ENCODE data around the gene PLEKHG1. TPM values are rescaled to one million over a fixed set of nuclear protein-coding genes. Genes with fewer than 3 reads are reported as not detected.

The PLEKHG1 gene
- total RNA-seq, 2 experiments from 2014 or later: 5.0 to 6.7 TPM

GRCh38 chr6:150592377-150592995, 7.2 kb upstream of the PLEKHG1 start:
- Mint-ChIP-seq H3K4me3 (no peak overlapping the region), H3K36me3 (no peaks in the 10 kb centered on the region), H3K27ac (no peak overlapping the region), H3K9me3 (no peaks in the 10 kb centered on the region), H3K27me3 (peaks cover 21% of the 10 kb centered on the region), H3K4me1 (ENCODE audit: low read depth) (no peaks in the 10 kb centered on the region)
- DNase-seq: no peak
- POLR2A ChIA-PET: no interaction called here
- intact Hi-C loops (cut with micrococcal nuclease): no loop called here
- CTCF ChIA-PET: interaction anchor here (0.9 kb wide), 1 partner anchor 8 kb away, joined by 3 read pairs; no protein-coding TSS in a partner anchor

GRCh38 chr6:150593119-150593518, 6.6 kb upstream of the PLEKHG1 start:
- Mint-ChIP-seq H3K36me3 (no peaks in the 10 kb centered on the region), H3K27ac (no peak overlapping the region), H3K4me3 (no peak overlapping the region), H3K27me3 (peaks cover 25% of the 10 kb centered on the region), H3K9me3 (no peaks in the 10 kb centered on the region), H3K4me1 (ENCODE audit: low read depth) (no peaks in the 10 kb centered on the region)
- no peak for DNase-seq
- ChIA-PET POLR2A (no interaction called here), CTCF (no interaction called here)
- intact Hi-C loops (cut with micrococcal nuclease): no loop called here

- ChIA-PET CTCF (interaction anchor here (0.9 kb wide), 1 partner anchor 221 kb away, joined by 3 read pairs; no protein-coding TSS in a partner anchor), POLR2A (no interaction called here)
- Mint-ChIP-seq H3K36me3 (no peaks in the 10 kb centered on the region), H3K27me3 (peaks cover 40% of the 10 kb centered on the region), H3K4me1 (ENCODE audit: low read depth) (peaks cover 17% of the 10 kb centered on the region), H3K9me3 (no peaks in the 10 kb centered on the region), H3K27ac (no peak overlapping the region), H3K4me3 (no peak overlapping the region)
- no peak for DNase-seq
- intact Hi-C loops (cut with micrococcal nuclease): loop anchor here (5.0 kb wide), 1 partner anchor 271 kb away; the partner anchor contains the start of gene MTHFD1L
These were observed 3.2 kb upstream of the PLEKHG1 start for GRCh38 chr6:150596439-150596838.

GRCh38 chr6:150598401-150598800, 1.3 kb upstream of the PLEKHG1 start:
- no peaks in the 10 kb centered on the region for H3K36me3 Mint-ChIP-seq
- no peak overlapping the region for H3K4me3 Mint-ChIP-seq
- no peak overlapping the region for H3K27ac Mint-ChIP-seq
- ChIA-PET CTCF (interaction anchor here (0.6 to 2.1 kb wide), 4 partner anchors 143 to 219 kb away, joined by 3 to 10 read pairs (median 4); no protein-coding TSS in a partner anchor), POLR2A (no interaction called here)
- peaks cover 46% of the 10 kb centered on the region for H3K27me3 Mint-ChIP-seq
- peaks cover 19% of the 10 kb centered on the region for H3K4me1 Mint-ChIP-seq (ENCODE audit: low read depth)
- no peaks in the 10 kb centered on the region for H3K9me3 Mint-ChIP-seq
- DNase-seq: no peak
- intact Hi-C loops (cut with micrococcal nuclease): loop anchor here (5.0 kb wide), 1 partner anchor 269 kb away; the partner anchor contains the start of gene MTHFD1L

- CTCF ChIA-PET: interaction anchor here (0.8 to 2.1 kb wide), 5 partner anchors 34 to 219 kb away, joined by 3 to 10 read pairs (median 3); no protein-coding TSS in a partner anchor
- intact Hi-C loops (cut with micrococcal nuclease): loop anchor here (1.0 to 5.0 kb wide), 2 partner anchors 33 to 268 kb away; partner anchors contain the start of gene MTHFD1L
- Mint-ChIP-seq H3K27me3 (peaks cover 46% of the 10 kb centered on the region), H3K36me3 (no peaks in the 10 kb centered on the region), H3K27ac (peak overlapping the region; percentile 79), H3K4me1 (ENCODE audit: low read depth) (peaks cover 19% of the 10 kb centered on the region), H3K9me3 (no peaks in the 10 kb centered on the region), H3K4me3 (peak overlapping the region; percentile 76)
- POLR2A ChIA-PET: interaction anchor here (1.0 kb wide), 2 partner anchors 34 to 87 kb away, joined by 4 read pairs; no protein-coding TSS in a partner anchor
- DNase-seq: no peak
These were observed 857 bp upstream of the PLEKHG1 start for GRCh38 chr6:150598858-150599198.

- no peak overlapping the region for H3K4me3 Mint-ChIP-seq
- peaks cover 48% of the 10 kb centered on the region for H3K27me3 Mint-ChIP-seq
- POLR2A ChIA-PET: interaction anchor here (0.6 to 2.6 kb wide), 7 partner anchors 31 to 1853 kb away, joined by 3 to 13 read pairs (median 6); partner anchors contain the start of gene UST
- peaks cover 19% of the 10 kb centered on the region for H3K4me1 Mint-ChIP-seq (ENCODE audit: low read depth)
- no peaks in the 10 kb centered on the region for H3K9me3 Mint-ChIP-seq
- CTCF ChIA-PET: interaction anchor here (1.0 to 1.7 kb wide), 7 partner anchors 8 to 214 kb away, joined by 3 to 17 read pairs (median 4); no protein-coding TSS in a partner anchor
- no peak overlapping the region for H3K27ac Mint-ChIP-seq
- H3K36me3 Mint-ChIP-seq: no peaks in the 10 kb centered on the region
- DNase-seq: no peak
- intact Hi-C loops (cut with micrococcal nuclease): loop anchor here (1.0 to 2.0 kb wide), 4 partner anchors 19 to 213 kb away; no protein-coding TSS in a partner anchor
These were observed 270 bp downstream of the PLEKHG1 start for GRCh38 chr6:150600010-150600300.

GRCh38 chr6:150600301-150601017, 774 bp downstream of the PLEKHG1 start:
- H3K27ac Mint-ChIP-seq: peak overlapping the region; percentile 88
- H3K4me3 Mint-ChIP-seq: peak overlapping the region; percentile 84
- ChIA-PET CTCF (interaction anchor here (0.6 to 1.7 kb wide), 13 partner anchors 8 to 529 kb away, joined by 3 to 17 read pairs (median 4); no protein-coding TSS in a partner anchor), POLR2A (interaction anchor here (0.9 to 2.6 kb wide), 6 partner anchors 31 to 213 kb away, joined by 3 to 13 read pairs (median 7); no protein-coding TSS in a partner anchor)
- peaks cover 19% of the 10 kb centered on the region for H3K4me1 Mint-ChIP-seq (ENCODE audit: low read depth)
- DNase-seq: peak; percentile 89
- no peaks in the 10 kb centered on the region for H3K36me3 Mint-ChIP-seq
- no peaks in the 10 kb centered on the region for H3K9me3 Mint-ChIP-seq
- intact Hi-C loops (cut with micrococcal nuclease): loop anchor here (1.0 to 2.0 kb wide), 4 partner anchors 18 to 213 kb away; no protein-coding TSS in a partner anchor
- peaks cover 48% of the 10 kb centered on the region for H3K27me3 Mint-ChIP-seq

GRCh38 chr6:150601439-150601838, 1.8 kb downstream of the PLEKHG1 start:
- intact Hi-C loops (cut with micrococcal nuclease): loop anchor here (2.0 kb wide), 1 partner anchor 17 kb away; no protein-coding TSS in a partner anchor

GRCh38 chr6:150603176-150603575, 3.5 kb downstream of the PLEKHG1 start:
- POLR2A ChIA-PET: no interaction called here

More at GRCh38 chr6:150601439-150601838, 1.8 kb downstream of the PLEKHG1 start:
- Mint-ChIP-seq H3K27me3 (peaks cover 43% of the 10 kb centered on the region), H3K4me3 (peak overlapping the region; percentile 18), H3K27ac (peak overlapping the region; percentile 29), H3K36me3 (no peaks in the 10 kb centered on the region), H3K9me3 (no peaks in the 10 kb centered on the region), H3K4me1 (ENCODE audit: low read depth) (peaks cover 19% of the 10 kb centered on the region)
- ChIA-PET CTCF (interaction anchor here (1.0 kb wide), 1 partner anchor 10 kb away, joined by 3 read pairs; no protein-coding TSS in a partner anchor), POLR2A (interaction anchor here (2.6 kb wide), 1 partner anchor 30 kb away, joined by 6 read pairs; no protein-coding TSS in a partner anchor)
- DNase-seq: no peak

GRCh38 chr6:150604467-150604866, 4.8 kb downstream of the PLEKHG1 start:
- Mint-ChIP-seq H3K9me3 (no peaks in the 10 kb centered on the region), H3K4me3 (no peak overlapping the region), H3K36me3 (no peaks in the 10 kb centered on the region), H3K4me1 (ENCODE audit: low read depth) (peaks cover 10% of the 10 kb centered on the region), H3K27ac (no peak overlapping the region), H3K27me3 (peaks cover 31% of the 10 kb centered on the region)
- intact Hi-C loops (cut with micrococcal nuclease): no loop called here
- POLR2A ChIA-PET: no interaction called here
- DNase-seq: no peak
- CTCF ChIA-PET: no interaction called here

More at GRCh38 chr6:150603176-150603575, 3.5 kb downstream of the PLEKHG1 start:
- peaks cover 19% of the 10 kb centered on the region for H3K4me1 Mint-ChIP-seq (ENCODE audit: low read depth)
- H3K27me3 Mint-ChIP-seq: peaks cover 41% of the 10 kb centered on the region
- no peaks in the 10 kb centered on the region for H3K9me3 Mint-ChIP-seq
- no peak for DNase-seq
- no peak overlapping the region for H3K27ac Mint-ChIP-seq
- intact Hi-C loops (cut with micrococcal nuclease): no loop called here
- no peak overlapping the region for H3K4me3 Mint-ChIP-seq
- H3K36me3 Mint-ChIP-seq: no peaks in the 10 kb centered on the region
- CTCF ChIA-PET: interaction anchor here (1.0 kb wide), 1 partner anchor 185 kb away, joined by 3 read pairs; no protein-coding TSS in a partner anchor

GRCh38 chr6:150605333-150605732, 5.6 kb downstream of the PLEKHG1 start:
- CTCF ChIA-PET: no interaction called here
- POLR2A ChIA-PET: no interaction called here
- intact Hi-C loops (cut with micrococcal nuclease): no loop called here
- Mint-ChIP-seq H3K4me1 (ENCODE audit: low read depth) (peaks cover 8% of the 10 kb centered on the region), H3K27me3 (peaks cover 30% of the 10 kb centered on the region), H3K4me3 (no peak overlapping the region), H3K36me3 (no peaks in the 10 kb centered on the region), H3K9me3 (no peaks in the 10 kb centered on the region), H3K27ac (no peak overlapping the region)
- no peak for DNase-seq

GRCh38 chr6:150606168-150606591, 6.5 kb downstream of the PLEKHG1 start:
- intact Hi-C loops (cut with micrococcal nuclease): no loop called here
- Mint-ChIP-seq H3K27me3 (peaks cover 22% of the 10 kb centered on the region), H3K36me3 (no peaks in the 10 kb centered on the region), H3K27ac (no peak overlapping the region), H3K4me3 (no peak overlapping the region), H3K4me1 (ENCODE audit: low read depth) (peaks cover 4% of the 10 kb centered on the region), H3K9me3 (no peaks in the 10 kb centered on the region)
- no peak for DNase-seq
- POLR2A ChIA-PET: no interaction called here
- CTCF ChIA-PET: no interaction called here
